GM12878 (cell line): ENCODE data around the gene ARID3B. TPM values are rescaled to one million over a fixed set of nuclear protein-coding genes. Genes with fewer than 3 reads are reported as not detected.

Experiments
- BHLHE40 ChIP-seq, 2 experiments: fragments of 450-650 bp in 1 of 2; IDR thresholded peaks; 2 replicates each; pipeline ENCODE4 v1.6.1; 2011 to 2017; ENCODE audit warnings: low read depth in 2 of 2, borderline replicate concordance in 1 of 2, improper control_type of control experiment in 1 of 2, low read length in 1 of 2, mild to moderate bottlenecking in 1 of 2
- CBFB ChIP-seq: IDR thresholded peaks from 2 replicates; pipeline ENCODE4 v1.6.1; 2016; ENCODE audit warnings: antibody characterized with exemption, low read depth
- CBX5 ChIP-seq: sonication (generic); IDR thresholded peaks from 2 replicates; pipeline ENCODE4 v1.6.1; 2016; ENCODE audit warnings: low read depth, moderate library complexity, mild to moderate bottlenecking, inconsistent platforms
- CHD2 ChIP-seq: IDR thresholded peaks from 2 replicates; pipeline ENCODE4 v1.6.1; 2011; ENCODE audit warnings: low read depth, low read length, improper control_type of control experiment, borderline replicate concordance
- CTCF ChIP-seq, 3 experiments: IDR thresholded peaks in 2 of 3; conservative IDR thresholded peaks in 1 of 3; 2 replicates each; pipeline ENCODE4 v1.5.1; 2011; ENCODE audit warnings: low read depth in 3 of 3, low read length in 3 of 3, mild to moderate bottlenecking in 3 of 3, control low read depth in 2 of 3, moderate library complexity in 2 of 3, inconsistent platforms in 1 of 3, mixed read lengths in 1 of 3; ENCODE audit not compliant: control insufficient read depth in 2 of 3, insufficient read depth in 1 of 3; ENCODE audit errors: extremely low read depth in 1 of 3
- EED ChIP-seq: sonication (generic); IDR thresholded peaks from 2 replicates; pipeline ENCODE4 v1.6.1; 2016; ENCODE audit warnings: antibody characterized with exemption, low read depth
- FOXK2 ChIP-seq: fragments of 450-650 bp; IDR thresholded peaks from 2 replicates; pipeline ENCODE4 v1.6.1; 2017; ENCODE audit warnings: mild to moderate bottlenecking, moderate library complexity
- GATAD2B ChIP-seq: fragments of 450-650 bp; conservative IDR thresholded peaks from 2 replicates; pipeline ENCODE4 v1.6.1; 2017; ENCODE audit warnings: low read depth, mild to moderate bottlenecking, moderate library complexity
- HDAC2 ChIP-seq: fragments of 200-600 bp; sonication (generic); IDR thresholded peaks from 2 replicates; pipeline ENCODE4 v1.6.1; 2017
- IKZF2 ChIP-seq, 2 experiments: fragments of 450-650 bp; IDR thresholded peaks; 2 replicates each; pipeline ENCODE4 v1.6.1; 2017; ENCODE audit warnings: mild to moderate bottlenecking in 2 of 2, moderate library complexity in 2 of 2
- JUND ChIP-seq: IDR thresholded peaks from 2 replicates; pipeline ENCODE4 v1.6.1; 2012; ENCODE audit warnings: low read depth, mild to moderate bottlenecking, low read length, improper control_type of control experiment, moderate library complexity
- KDM1A ChIP-seq: fragments of 200-600 bp; sonication (generic); IDR thresholded peaks from 2 replicates; pipeline ENCODE4 v1.6.1; 2016; ENCODE audit warnings: borderline replicate concordance
- KLF5 ChIP-seq: fragments of 450-650 bp; IDR thresholded peaks from 2 replicates; pipeline ENCODE4 v1.6.1; 2014; ENCODE audit warnings: mild to moderate bottlenecking; ENCODE audit not compliant: partially characterized antibody
- LARP7 ChIP-seq: fragments of 450-650 bp; IDR thresholded peaks from 2 replicates; pipeline ENCODE4 v1.6.1; 2017; ENCODE audit warnings: mild to moderate bottlenecking
- PKNOX1 ChIP-seq: fragments of 450-650 bp; IDR thresholded peaks from 2 replicates; pipeline ENCODE4 v1.6.1; 2016; ENCODE audit warnings: mild to moderate bottlenecking
- POLR2AphosphoS2 ChIP-seq: IDR thresholded peaks from 2 replicates; pipeline ENCODE4 v1.6.1; 2011; ENCODE audit warnings: low read depth, mild to moderate bottlenecking, low read length, improper control_type of control experiment, moderate library complexity
- RB1 ChIP-seq: fragments of 450-650 bp; formaldehyde crosslinking; IDR thresholded peaks from 2 replicates; pipeline ENCODE4 v1.6.1; 2017; ENCODE audit warnings: mild to moderate bottlenecking, borderline replicate concordance
- SKIL ChIP-seq: fragments of 450-650 bp; IDR thresholded peaks from 2 replicates; pipeline ENCODE4 v1.6.1; 2017; ENCODE audit warnings: mild to moderate bottlenecking, low read depth, inconsistent platforms; ENCODE audit not compliant: poor library complexity, severe bottlenecking
- SMAD1 ChIP-seq: fragments of 450-650 bp; IDR thresholded peaks from 2 replicates; pipeline ENCODE4 v1.6.1; 2018; ENCODE audit warnings: mild to moderate bottlenecking, low read depth; ENCODE audit not compliant: partially characterized antibody
- WRNIP1 ChIP-seq: IDR thresholded peaks from 2 replicates; pipeline ENCODE4 v1.6.1; 2011; ENCODE audit warnings: low read depth, low read length, improper control_type of control experiment, borderline replicate concordance
- ZNF274 ChIP-seq: IDR thresholded peaks from one replicate; pipeline ENCODE4 v1.8.0; 2011; ENCODE audit not compliant: insufficient read length, insufficient read depth
- polyA plus RNA-seq, 11 experiments: library from polyadenylated mRNA; depleted of rRNA in 4 of 11; unstranded in 6 of 11; stranded (reverse) in 5 of 11; fragments of >200 nt; fragmentation: Nextera tagmentation in 4 of 11; fragmentation: Illumina TruSeq in 1 of 11; extraction: Ambion mirVana in 4 of 11; extraction: Trizol in 1 of 11; gene quantifications; 1 replicate in 1 of 11; 2 replicates in 10 of 11; pipeline versions ENCODE4 v1.2.1 to v1.2.3, GENCODE V29; 2011 to 2016; ENCODE audit warnings: inconsistent platforms in 2 of 11, missing spikeins in 2 of 11, low read depth in 1 of 11
- total RNA-seq, 4 experiments: library from RNA; depleted of rRNA in 3 of 4; stranded (reverse); fragments of >200 nt in 3 of 4; fragmentation: Illumina TruSeq in 1 of 4; extraction: Trizol in 1 of 4; gene quantifications; 2 replicates each; pipeline versions ENCODE4 v1.2.1 to v1.2.3, GENCODE V29; 2013 to 2021
- TF ChIP-seq, protein P1 (sequence below): IDR thresholded peaks from 2 replicates; pipeline ENCODE4 v1.6.1; 2012; ENCODE audit warnings: low read depth, low read length, improper control_type of control experiment
- TF ChIP-seq, protein P2 (sequence below): fragments of 450-650 bp; IDR thresholded peaks from 2 replicates; pipeline ENCODE4 v1.6.1; 2017; ENCODE audit warnings: low read depth, mild to moderate bottlenecking, moderate library complexity

Gene ARID3B
- total and polyA plus RNA-seq, 10 of the 15 experiments (the other 5 are each of a cell fraction or from before 2014, with no cell fraction given), result 1.1 to 33.4 (median 24.0) TPM

DNA sequence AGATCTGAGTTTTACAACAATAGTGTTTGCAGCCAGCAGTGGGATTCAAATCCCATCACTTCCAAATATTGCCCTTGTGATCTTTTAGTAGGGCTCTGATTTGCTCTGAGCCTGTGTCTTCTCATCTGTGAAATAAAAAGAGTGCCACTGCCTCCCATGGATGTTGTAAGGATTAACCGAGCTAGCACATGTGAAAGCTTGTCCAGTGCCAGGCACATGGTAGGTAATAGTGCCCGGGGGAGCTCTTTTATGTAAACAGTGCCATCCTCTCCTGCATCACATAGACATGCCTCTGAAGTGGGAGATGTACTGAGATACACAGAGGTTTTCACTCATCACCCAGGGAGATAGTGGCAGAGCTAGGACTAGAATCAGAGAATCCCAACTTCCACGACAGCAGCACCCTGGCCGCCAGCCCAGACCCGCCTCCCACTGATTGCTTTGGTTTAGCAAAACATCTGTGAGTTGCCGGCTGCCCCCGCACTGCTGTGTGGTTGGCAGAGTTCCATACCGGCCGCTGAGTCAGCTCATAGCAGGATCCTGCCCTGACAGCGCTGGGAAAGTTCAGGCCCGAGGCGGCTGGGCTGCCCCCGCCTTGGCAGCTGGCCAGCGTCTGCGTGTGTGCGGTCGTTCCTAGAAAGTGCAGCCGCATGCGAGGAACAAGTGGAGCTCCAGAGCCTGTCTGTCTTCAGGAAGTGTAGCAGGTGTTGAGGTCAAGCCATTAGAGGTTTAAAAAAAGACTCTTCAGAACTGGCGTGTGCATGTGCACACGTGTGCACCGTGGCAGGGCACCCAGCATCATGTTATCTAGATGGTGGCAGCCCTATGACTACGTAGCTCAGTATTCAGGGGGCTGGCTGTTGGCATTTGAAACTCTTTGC, 5.0 kb downstream of the ARID3B start (continued):
- TF ChIP-seq SKIL, result peak; percentile 85
- TF ChIP-seq LARP7, result peak; percentile 70
- TF ChIP-seq WRNIP1, result 0 out of 2 replicates have a peak, but pooled peaks have one; percentile 33
- TF ChIP-seq ZNF274, result no peak
- peak; percentile 92; the same call in 1 of the 2 replicates for TF ChIP-seq CBX5
- no peak for TF ChIP-seq KLF5
- no peak for TF ChIP-seq CHD2
- TF ChIP-seq JUND, result no peak
- peak; percentile 76 for TF ChIP-seq GATAD2B
- TF ChIP-seq, protein P1, sequence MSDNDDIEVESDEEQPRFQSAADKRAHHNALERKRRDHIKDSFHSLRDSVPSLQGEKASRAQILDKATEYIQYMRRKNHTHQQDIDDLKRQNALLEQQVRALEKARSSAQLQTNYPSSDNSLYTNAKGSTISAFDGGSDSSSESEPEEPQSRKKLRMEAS, result peak; percentile 88; the same call in 1 of the 2 replicates
- TF ChIP-seq CBFB, result peak; percentile 82
- TF ChIP-seq FOXK2, result 0 out of 2 replicates have a peak, but pooled peaks have one; percentile 22
- TF ChIP-seq HDAC2, result no peak
- TF ChIP-seq CTCF (IDR thresholded peaks at IDR 0.05 in 2 of 3, conservative IDR thresholded peaks at IDR 0.05 in 1 of 3; ENCODE audit: control insufficient read depth in 2 of 3, extremely low read depth in 1 of 3, insufficient read depth in 1 of 3, low read depth in 3 of 3, low read length in 3 of 3), result no peak
- peak; percentile 95 for TF ChIP-seq EED
- peak; percentile 90 to 91 for TF ChIP-seq IKZF2 (IDR thresholded peaks at IDR 0.05)
- peak; percentile 78 for TF ChIP-seq PKNOX1
- TF ChIP-seq BHLHE40 (IDR thresholded peaks at IDR 0.05; ENCODE audit: borderline replicate concordance in 1 of 2, low read depth in 2 of 2, low read length in 1 of 2), result peak; percentile 92 to 93
- 0 out of 2 replicates have a peak, but pooled peaks have one; percentile 54 for TF ChIP-seq RB1
- TF ChIP-seq, protein P2, sequence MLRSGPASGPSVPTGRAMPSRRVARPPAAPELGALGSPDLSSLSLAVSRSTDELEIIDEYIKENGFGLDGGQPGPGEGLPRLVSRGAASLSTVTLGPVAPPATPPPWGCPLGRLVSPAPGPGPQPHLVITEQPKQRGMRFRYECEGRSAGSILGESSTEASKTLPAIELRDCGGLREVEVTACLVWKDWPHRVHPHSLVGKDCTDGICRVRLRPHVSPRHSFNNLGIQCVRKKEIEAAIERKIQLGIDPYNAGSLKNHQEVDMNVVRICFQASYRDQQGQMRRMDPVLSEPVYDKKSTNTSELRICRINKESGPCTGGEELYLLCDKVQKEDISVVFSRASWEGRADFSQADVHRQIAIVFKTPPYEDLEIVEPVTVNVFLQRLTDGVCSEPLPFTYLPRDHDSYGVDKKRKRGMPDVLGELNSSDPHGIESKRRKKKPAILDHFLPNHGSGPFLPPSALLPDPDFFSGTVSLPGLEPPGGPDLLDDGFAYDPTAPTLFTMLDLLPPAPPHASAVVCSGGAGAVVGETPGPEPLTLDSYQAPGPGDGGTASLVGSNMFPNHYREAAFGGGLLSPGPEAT, result peak; percentile 72; the same call in 1 of the 2 replicates
- TF ChIP-seq POLR2AphosphoS2, result peak; percentile 80
- peak; percentile 92 for TF ChIP-seq SMAD1
- TF ChIP-seq KDM1A, result no peak
